ENCODE measurements around the gene UBE2S.

DNA sequence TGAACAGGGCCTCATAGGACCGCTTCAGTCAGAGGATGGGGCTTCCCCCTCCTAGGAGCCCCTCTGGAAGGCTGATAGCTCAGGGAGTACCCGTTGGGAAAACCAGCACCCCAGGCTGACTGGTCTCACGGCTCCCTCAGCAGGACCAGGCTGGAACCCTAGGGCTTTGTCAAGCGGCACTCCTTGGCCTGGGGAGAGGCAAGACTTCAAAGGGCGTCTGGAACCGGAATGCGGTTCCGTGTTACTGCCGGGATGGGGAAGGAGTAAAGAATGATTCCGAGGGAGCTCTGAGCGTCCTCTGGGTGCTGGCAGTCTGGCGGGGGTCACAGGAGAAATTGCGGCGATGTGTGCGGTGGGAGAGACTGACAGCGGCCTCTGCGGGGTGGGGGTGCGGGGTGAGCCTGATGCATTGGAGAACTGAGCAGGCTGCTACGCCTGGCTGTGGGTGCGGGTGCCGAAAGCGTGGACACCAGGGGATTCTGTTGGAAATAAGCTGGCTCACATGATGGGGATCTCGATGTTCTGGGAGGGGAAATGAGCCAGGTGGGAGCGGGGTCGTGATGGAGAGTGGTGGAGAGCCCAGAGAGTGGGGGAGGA, 54.9 kb downstream of the UBE2S start:
- TF ChIP-seq EZH2 (IDR thresholded peaks at IDR 0.05; ENCODE audit: borderline replicate concordance, low read depth, low read length, severe bottlenecking): no peak
- TF ChIP-seq, protein P1, sequence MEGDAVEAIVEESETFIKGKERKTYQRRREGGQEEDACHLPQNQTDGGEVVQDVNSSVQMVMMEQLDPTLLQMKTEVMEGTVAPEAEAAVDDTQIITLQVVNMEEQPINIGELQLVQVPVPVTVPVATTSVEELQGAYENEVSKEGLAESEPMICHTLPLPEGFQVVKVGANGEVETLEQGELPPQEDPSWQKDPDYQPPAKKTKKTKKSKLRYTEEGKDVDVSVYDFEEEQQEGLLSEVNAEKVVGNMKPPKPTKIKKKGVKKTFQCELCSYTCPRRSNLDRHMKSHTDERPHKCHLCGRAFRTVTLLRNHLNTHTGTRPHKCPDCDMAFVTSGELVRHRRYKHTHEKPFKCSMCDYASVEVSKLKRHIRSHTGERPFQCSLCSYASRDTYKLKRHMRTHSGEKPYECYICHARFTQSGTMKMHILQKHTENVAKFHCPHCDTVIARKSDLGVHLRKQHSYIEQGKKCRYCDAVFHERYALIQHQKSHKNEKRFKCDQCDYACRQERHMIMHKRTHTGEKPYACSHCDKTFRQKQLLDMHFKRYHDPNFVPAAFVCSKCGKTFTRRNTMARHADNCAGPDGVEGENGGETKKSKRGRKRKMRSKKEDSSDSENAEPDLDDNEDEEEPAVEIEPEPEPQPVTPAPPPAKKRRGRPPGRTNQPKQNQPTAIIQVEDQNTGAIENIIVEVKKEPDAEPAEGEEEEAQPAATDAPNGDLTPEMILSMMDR (IDR thresholded peaks at IDR 0.05; ENCODE audit: borderline replicate concordance, extremely low read depth, low read length, poor library complexity, severe bottlenecking): no peak

Measured in DND-41 (cell line).